ENCODE results near the gene NEU2. TPM values are rescaled to one million over a fixed set of nuclear protein-coding genes. Genes with fewer than 3 reads are reported as not detected.

NEU2 gene
- total RNA-seq, 2 experiments from 2014 or later: not detected

GRCh38 chr2:233040571-233040970, 8.1 kb downstream of the NEU2 start:
- ChIA-PET CTCF (no interaction called here), POLR2A (no interaction called here)
- no peaks in the 10 kb centered on the region for H3K36me3 Mint-ChIP-seq (ENCODE audit: low read depth)
- intact Hi-C loops (cut with DNase I, micrococcal nuclease): no loop called here
- TF ChIP-seq CTCF (IDR thresholded peaks at IDR 0.05): no peak
- Histone ChIP-seq H3K36me3 (ENCODE audit: insufficient read depth, low read length) (no peaks in the 10 kb centered on the region), H3K9me3 (ENCODE audit: control insufficient read depth in 1 of 2, insufficient read depth in 1 of 2, low read length in 2 of 2) (no peaks in the 10 kb centered on the region), H3K27ac (ENCODE audit: low read depth in 1 of 2, low read length in 2 of 2) (no peak overlapping the region), H3K27me3 (ENCODE audit: control insufficient read depth in 1 of 2, insufficient read depth in 2 of 2, low read length in 2 of 2) (no peaks in the 10 kb centered on the region), H3K4me3 (ENCODE audit: low read length) (no peak overlapping the region), H3K4me1 (ENCODE audit: insufficient read depth, low read length) (no peaks in the 10 kb centered on the region)
- no peak for DNase-seq
- no peak overlapping the region for H3K4me3 Mint-ChIP-seq
- ATAC-seq (ENCODE audit: poor library complexity): no peak
- H3K9me3 Mint-ChIP-seq: no peaks in the 10 kb centered on the region
- H3K27me3 Mint-ChIP-seq: no peaks in the 10 kb centered on the region
- H3K27ac Mint-ChIP-seq: no peak overlapping the region
- H3K4me1 Mint-ChIP-seq (ENCODE audit: low read depth): no peaks in the 10 kb centered on the region

DNA sequence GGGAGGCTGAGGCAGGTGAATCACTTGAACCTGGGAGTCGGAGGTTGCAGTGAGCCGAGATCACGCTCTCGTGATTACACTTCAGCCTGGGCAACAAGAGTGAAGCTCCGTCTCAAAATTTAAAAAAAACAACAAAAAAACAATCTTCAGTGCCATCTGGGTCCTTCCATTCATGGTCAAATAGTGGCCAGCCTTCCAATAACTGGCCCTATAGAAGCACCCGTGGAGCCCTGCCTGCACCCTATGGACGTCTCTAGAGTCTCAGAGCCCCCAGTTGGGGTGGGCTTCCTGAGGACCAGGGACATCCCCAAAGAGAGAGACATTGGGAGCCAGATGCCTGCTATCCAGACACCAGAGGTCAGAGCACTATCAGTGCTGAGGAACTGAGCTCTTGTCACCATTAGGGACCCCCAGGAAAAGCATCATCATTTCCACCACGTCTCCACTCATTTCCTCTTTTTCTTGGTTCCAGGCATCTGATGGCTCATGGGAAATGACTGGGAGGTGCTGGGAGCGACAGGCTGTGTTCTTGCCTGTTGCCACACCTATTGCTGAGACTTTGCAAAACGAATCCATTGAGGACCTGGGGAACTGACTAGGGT, 9.4 kb downstream of the NEU2 start:
- ATAC-seq (ENCODE audit: poor library complexity): no peak
- intact Hi-C loops (cut with DNase I, micrococcal nuclease): no loop called here
- H3K4me3 Mint-ChIP-seq: no peak overlapping the region
- Histone ChIP-seq H3K36me3 (ENCODE audit: insufficient read depth, low read length) (no peaks in the 10 kb centered on the region), H3K9me3 (ENCODE audit: control insufficient read depth in 1 of 2, insufficient read depth in 1 of 2, low read length in 2 of 2) (no peaks in the 10 kb centered on the region), H3K4me3 (ENCODE audit: low read length) (no peak overlapping the region), H3K27me3 (ENCODE audit: control insufficient read depth in 1 of 2, insufficient read depth in 2 of 2, low read length in 2 of 2) (no peaks in the 10 kb centered on the region), H3K27ac (ENCODE audit: low read depth in 1 of 2, low read length in 2 of 2) (no peak overlapping the region), H3K4me1 (ENCODE audit: insufficient read depth, low read length) (no peaks in the 10 kb centered on the region)
- no peak overlapping the region for H3K27ac Mint-ChIP-seq
- no peaks in the 10 kb centered on the region for H3K27me3 Mint-ChIP-seq
- TF ChIP-seq CTCF (IDR thresholded peaks at IDR 0.05): no peak
- H3K36me3 Mint-ChIP-seq (ENCODE audit: low read depth): no peaks in the 10 kb centered on the region
- no peaks in the 10 kb centered on the region for H3K4me1 Mint-ChIP-seq (ENCODE audit: low read depth)
- H3K9me3 Mint-ChIP-seq: no peaks in the 10 kb centered on the region
- DNase-seq: no peak
- CTCF ChIA-PET: no interaction called here
- POLR2A ChIA-PET: no interaction called here

GRCh38 chr2:233042549-233042948, 10.1 kb downstream of the NEU2 start:
- Mint-ChIP-seq H3K9me3 (no peaks in the 10 kb centered on the region), H3K4me3 (no peak overlapping the region), H3K27me3 (no peaks in the 10 kb centered on the region), H3K36me3 (ENCODE audit: low read depth) (no peaks in the 10 kb centered on the region), H3K27ac (no peak overlapping the region), H3K4me1 (ENCODE audit: low read depth) (no peaks in the 10 kb centered on the region)
- CTCF ChIA-PET: no interaction called here
- no peak for DNase-seq
- POLR2A ChIA-PET: no interaction called here
- Histone ChIP-seq H3K4me1 (ENCODE audit: insufficient read depth, low read length) (no peaks in the 10 kb centered on the region), H3K36me3 (ENCODE audit: insufficient read depth, low read length) (no peaks in the 10 kb centered on the region), H3K9me3 (ENCODE audit: control insufficient read depth in 1 of 2, insufficient read depth in 1 of 2, low read length in 2 of 2) (no peaks in the 10 kb centered on the region), H3K27ac (ENCODE audit: low read depth in 1 of 2, low read length in 2 of 2) (no peak overlapping the region), H3K4me3 (ENCODE audit: low read length) (no peak overlapping the region), H3K27me3 (ENCODE audit: control insufficient read depth in 1 of 2, insufficient read depth in 2 of 2, low read length in 2 of 2) (no peaks in the 10 kb centered on the region)
- no peak for TF ChIP-seq CTCF (IDR thresholded peaks at IDR 0.05)
- intact Hi-C loops (cut with DNase I, micrococcal nuclease): no loop called here
- no peak for ATAC-seq (ENCODE audit: poor library complexity)
